ENCODE results near the gene SNCAIP. TPM values are rescaled to one million over a fixed set of nuclear protein-coding genes. Genes with fewer than 3 reads are reported as not detected.

SNCAIP gene
- total and polyA plus RNA-seq, 9 of the 15 experiments (the other 6 are each of a cell fraction or from before 2014, with no cell fraction given): 0.04 TPM; not detected in 8

GRCh38 chr5:122273696-122274095 is 38.3 kb upstream of the SNCAIP start:
- H3K9me1 ChIP-seq (ENCODE audit: control insufficient read depth, insufficient read depth, low read length): no peaks in the 10 kb centered on the region
- intact Hi-C loops (cut with micrococcal nuclease): no loop called here
- in situ Hi-C loops (cut with MboI): no loop called here
- H3K79me2 ChIP-seq (ENCODE audit: control insufficient read depth, insufficient read depth, low read length): no peaks in the 10 kb centered on the region
- TF ChIP-seq HNRNPH1 (optimal IDR thresholded peaks at IDR 0.05; ENCODE audit: low read depth, low read length) (no peak), ZNF740 (CRISPR knock-in tag; IDR thresholded peaks at IDR 0.05) (no peak), ZNF740 (tag; IDR thresholded peaks at IDR 0.05) (no peak), HCFC1 (IDR thresholded peaks at IDR 0.05; ENCODE audit: low read depth, low read length) (no peak), ZNF280A (IDR thresholded peaks at IDR 0.05; ENCODE audit: low read depth, partially characterized antibody) (no peak), POLR3A (IDR thresholded peaks at IDR 0.05; ENCODE audit: borderline replicate concordance, extremely low read depth, insufficient read depth, insufficient read length) (no peak), CEBPZ (IDR thresholded peaks at IDR 0.05; ENCODE audit: borderline replicate concordance, low read depth, low read length) (no peak)
- BruUV-seq (replicated peaks): no TSS peak
- no peak overlapping the region for H3K4me3 ChIP-seq
- 0% methylated on average over 1 of the region's 1 CpG for WGBS (ENCODE audit: insufficient coverage, low coverage, missing lambda C conversion rate)
- no peaks in the 10 kb centered on the region for H3K27me3 ChIP-seq (ENCODE audit: control insufficient read depth in 2 of 2, insufficient read depth in 2 of 2, low read length in 2 of 2)
- DNase-seq (ENCODE audit: extremely low read depth in 1 of 4, low spot score in 3 of 4) (no peak), ATAC-seq (no peak), FAIRE-seq (no peak)
- H4K20me1 ChIP-seq (replicated peaks; ENCODE audit: control insufficient read depth, insufficient read depth, low read length): no peaks in the 10 kb centered on the region
- ChIA-PET POLR2A (interaction anchor here (0.6 kb wide), 1 partner anchor 788 kb away, joined by 3 read pairs; no protein-coding TSS in a partner anchor), CTCF (ENCODE audit: low intra/inter-chr PET ratio) (no interaction called here)
- no peak overlapping the region for H3K27ac ChIP-seq (ENCODE audit: extremely low read depth, low read depth, low read length)
- no peaks in the 10 kb centered on the region for H3K4me1 ChIP-seq (replicated peaks in 1 of 2; ENCODE audit: control insufficient read depth in 2 of 2, insufficient read depth in 2 of 2, low read length in 2 of 2)
- H3K36me3 ChIP-seq (ENCODE audit: control insufficient read depth, insufficient read depth, low read length): no peaks in the 10 kb centered on the region
- no peaks in the 10 kb centered on the region for H3K9me3 ChIP-seq (replicated peaks; ENCODE audit: control insufficient read depth, insufficient read depth, low read depth, low read length)
- H2AFZ ChIP-seq (ENCODE audit: low read depth, low read length): no peak overlapping the region
- no peak overlapping the region for H3K9ac ChIP-seq (ENCODE audit: insufficient read depth in 1 of 2, low read depth in 2 of 2, low read length in 2 of 2)
- H3K4me2 ChIP-seq (ENCODE audit: insufficient read depth, low read length): no peak overlapping the region
